Endothelial cell of umbilical vein (primary cell): ENCODE measurements around the gene CD46. TPM values are rescaled to one million over a fixed set of nuclear protein-coding genes. Genes with fewer than 3 reads are reported as not detected.
A peak's percentile ranks its signal among the peaks of the same experiment; 100 is the strongest.

Experiments
- BruUV-seq: library from RNA; stranded (reverse); fragments of 400-500 nt; replicated peaks from 2 replicates; lab custom pipeline; 2021; lab: Mats Ljungman, UMichigan
- CTCF ChIA-PET: fragments of 300-600, 350-600 bp; sonication (Branson Sonifier 250); formaldehyde crosslinking; loops from one replicate; lab custom pipeline; 2021; ENCODE audit warnings: antibody characterized with exemption, inconsistent platforms; lab: Charles Lee
- POLR2A ChIA-PET: fragments of 300-600, 350-600 bp; sonication (Branson Sonifier 250); formaldehyde crosslinking; loops from one replicate; lab custom pipeline; 2021; ENCODE audit warnings: antibody characterized with exemption, inconsistent platforms; lab: Charles Lee
- DNase-seq: peaks from one replicate; pipeline ENCODE4 v3.0.0-alpha.2; 2011; ENCODE audit warnings: low read depth, low spot score
- FAIRE-seq: peaks from 2 replicates; lab custom pipeline; 2011; peaks lifted over from hg19 to GRCh38; lab: Jason Lieb, UNC
- H2AFZ ChIP-seq: 2 replicates; pipeline ENCODE4 v1.6.0; 2012; ENCODE audit warnings: low read depth, low read length, control low read depth, inconsistent platforms
- H3K27ac ChIP-seq: 2 replicates; pipeline ENCODE4 v1.5.1; 2011; ENCODE audit warnings: low read depth, mild to moderate bottlenecking, control low read depth, low read length, moderate library complexity; ENCODE audit not compliant: insufficient read depth
- H3K27me3 ChIP-seq, 2 experiments: 2 replicates each; pipeline versions ENCODE4 v1.6.0 to v1.6.1; 2011; ENCODE audit warnings: low read length in 2 of 2, mixed read lengths in 1 of 2; ENCODE audit not compliant: control insufficient read depth in 2 of 2, insufficient read depth in 2 of 2
- H3K36me3 ChIP-seq, 2 experiments: 2 replicates in 1 of 2; 3 replicates in 1 of 2; pipeline ENCODE4 v1.5.1; 2011; ENCODE audit warnings: low read length in 2 of 2, mild to moderate bottlenecking in 1 of 2, moderate library complexity in 1 of 2; ENCODE audit not compliant: control insufficient read depth in 2 of 2, insufficient read depth in 2 of 2; ENCODE audit errors: extremely low read depth in 1 of 2
- H3K4me1 ChIP-seq: 3 replicates; pipeline ENCODE4 v1.5.1; 2011; ENCODE audit warnings: mild to moderate bottlenecking, low read length; ENCODE audit not compliant: control insufficient read depth, insufficient read depth; ENCODE audit errors: extremely low read depth
- H3K4me2 ChIP-seq: 2 replicates; pipeline ENCODE4 v1.6.1; 2011; ENCODE audit warnings: low read length, control low read depth, mixed read lengths; ENCODE audit not compliant: insufficient read depth
- H3K4me3 ChIP-seq, 3 experiments: fragments of 200-600 bp in 1 of 3; sonication (generic), shearing (Covaris generic) in 1 of 3; replicated peaks in 1 of 3; 2 replicates each; pipeline ENCODE4 v1.5.1; 2011 to 2016; ENCODE audit warnings: control low read depth in 3 of 3, low read length in 3 of 3, mild to moderate bottlenecking in 2 of 3, inconsistent platforms in 1 of 3, low read depth in 1 of 3, moderate library complexity in 1 of 3; ENCODE audit not compliant: insufficient read depth in 1 of 3
- H3K79me2 ChIP-seq: 2 replicates; pipeline ENCODE4 v1.6.0; 2012; ENCODE audit warnings: low read length, inconsistent platforms; ENCODE audit not compliant: control insufficient read depth, insufficient read depth
- H3K9ac ChIP-seq: replicated peaks from 2 replicates; pipeline ENCODE3; 2011; ENCODE audit warnings: low read length, control low read depth; ENCODE audit not compliant: insufficient read depth; ENCODE audit errors: extremely low read depth
- H3K9me1 ChIP-seq: replicated peaks from 3 replicates; pipeline ENCODE4 v1.6.0; 2011; ENCODE audit warnings: mild to moderate bottlenecking, low read length; ENCODE audit not compliant: control insufficient read depth, insufficient read depth; ENCODE audit errors: extremely low read depth
- H3K9me3 ChIP-seq: replicated peaks from 2 replicates; pipeline ENCODE4 v1.5.1; 2012; ENCODE audit warnings: low read length, inconsistent platforms; ENCODE audit not compliant: control insufficient read depth, insufficient read depth
- H4K20me1 ChIP-seq: replicated peaks from 2 replicates; pipeline ENCODE3; 2011; ENCODE audit warnings: mild to moderate bottlenecking, low read length; ENCODE audit not compliant: control insufficient read depth, insufficient read depth; ENCODE audit errors: extremely low read depth
- EZH2 ChIP-seq: IDR thresholded peaks from 2 replicates; pipeline ENCODE4 v1.6.1; 2012; ENCODE audit warnings: borderline replicate concordance, low read depth, mild to moderate bottlenecking, moderate library complexity, low read length, inconsistent platforms; ENCODE audit not compliant: severe bottlenecking
- FOS ChIP-seq: IDR thresholded peaks from 2 replicates; pipeline ENCODE4 v1.6.1; 2011; ENCODE audit warnings: mild to moderate bottlenecking, low read length, moderate library complexity, borderline replicate concordance; ENCODE audit not compliant: insufficient read depth
- GATA2 ChIP-seq: IDR thresholded peaks from 2 replicates; pipeline ENCODE4 v1.7.0; 2011; ENCODE audit warnings: low read depth, mild to moderate bottlenecking, moderate library complexity, mixed read lengths, low read length; ENCODE audit not compliant: insufficient read length, insufficient read depth
- JUN ChIP-seq: IDR thresholded peaks from 2 replicates; pipeline ENCODE4 v1.6.1; 2011; ENCODE audit warnings: borderline replicate concordance, low read depth; ENCODE audit not compliant: insufficient read length, insufficient read depth
- MAX ChIP-seq: IDR thresholded peaks from 2 replicates; pipeline ENCODE4 v1.6.1; 2011; ENCODE audit not compliant: insufficient read depth, insufficient read length
- MYC ChIP-seq: IDR thresholded peaks from one replicate; pipeline ENCODE4 v1.6.1; 2011; ENCODE audit warnings: mild to moderate bottlenecking, low read depth, low read length
- POLR2A ChIP-seq: IDR thresholded peaks from 2 replicates; pipeline ENCODE4 v1.6.1; 2012; ENCODE audit warnings: low read depth, mild to moderate bottlenecking, control low read depth, low read length
- POLR2AphosphoS5 ChIP-seq: IDR thresholded peaks from 2 replicates; pipeline ENCODE4 v1.6.1; 2012; ENCODE audit warnings: low read depth, mild to moderate bottlenecking, control low read depth, low read length, moderate library complexity; ENCODE audit not compliant: insufficient read depth
- dilution Hi-C: fragments of 300-500 bp; cut with MboI; formaldehyde crosslinking; loops from one replicate; pipeline ENCODE4 v1.15.0; 2019; ENCODE audit warnings: low sequenced_read_pairs; ENCODE audit not compliant: extremely low pct_ligation_motif_present
- intact Hi-C: fragments of 100-400 bp; cut with micrococcal nuclease; formaldehyde crosslinking; loops from one replicate; pipeline ENCODE4 v1.10.0; 2022
- polyA plus RNA-seq, 4 experiments: library from polyadenylated mRNA; depleted of rRNA in 3 of 4; stranded (reverse) in 3 of 4; unstranded in 1 of 4; fragments of >200 nt; gene quantifications; 2 replicates each; pipeline versions ENCODE4 v1.2.1 to v1.2.3, GENCODE V29; 2011 to 2012; ENCODE audit warnings: missing spikeins in 1 of 4
- total RNA-seq: library from RNA; stranded (reverse); gene quantifications from 2 replicates; pipeline ENCODE4 v1.2.3, GENCODE V29; 2021
- TF ChIP-seq, protein P1 (sequence below), 2 donors: IDR thresholded peaks; 1 replicate in 1 of 2; 2 replicates in 1 of 2; pipeline ENCODE4 v1.5.1; 2011; ENCODE audit warnings: low read length in 2 of 2, mild to moderate bottlenecking in 2 of 2, moderate library complexity in 2 of 2, control low read depth in 1 of 2, inconsistent platforms in 1 of 2, low read depth in 1 of 2; ENCODE audit not compliant: insufficient read depth in 1 of 2; ENCODE audit errors: extremely low read depth in 1 of 2

CD46 gene
- total and polyA plus RNA-seq, 2 donors (not counting 3 experiments of a cell fraction or from before 2014, with no cell fraction given) = 134 to 256 TPM

GRCh38 chr1:207822124-207822601 is 70.3 kb downstream of the CD46 start:
- no peak overlapping the region for H3K9ac ChIP-seq
- BruUV-seq = no TSS peak
- H3K4me1 ChIP-seq = peaks cover 46% of the 10 kb centered on the region
- no peak overlapping the region for H3K4me2 ChIP-seq
- no peaks in the 10 kb centered on the region for H4K20me1 ChIP-seq
- H3K9me3 ChIP-seq = no peaks in the 10 kb centered on the region
- H2AFZ ChIP-seq = no peak overlapping the region
- peaks cover 38% of the 10 kb centered on the region for H3K79me2 ChIP-seq
- H3K27ac ChIP-seq = no peak overlapping the region
- dilution Hi-C loops = no loop called here
- no peaks in the 10 kb centered on the region for H3K9me1 ChIP-seq
- ChIA-PET POLR2A (interaction anchor here (1.2 kb wide), 1 partner anchor 46 kb away, joined by 3 read pairs; no protein-coding TSS in a partner anchor), CTCF (interaction anchor here (1.6 to 21.9 kb wide), 6 partner anchors 10 to 173 kb away, joined by 5 to 634 read pairs (median 12); no protein-coding TSS in a partner anchor)
- intact Hi-C loops = no loop called here
- FAIRE-seq = no peak
- no peak for TF ChIP-seq MYC
- no peaks in the 10 kb centered on the region for H3K36me3 ChIP-seq
- H3K4me3 ChIP-seq = no peak overlapping the region
- no peaks in the 10 kb centered on the region for H3K27me3 ChIP-seq
- no peak for DNase-seq

DNA sequence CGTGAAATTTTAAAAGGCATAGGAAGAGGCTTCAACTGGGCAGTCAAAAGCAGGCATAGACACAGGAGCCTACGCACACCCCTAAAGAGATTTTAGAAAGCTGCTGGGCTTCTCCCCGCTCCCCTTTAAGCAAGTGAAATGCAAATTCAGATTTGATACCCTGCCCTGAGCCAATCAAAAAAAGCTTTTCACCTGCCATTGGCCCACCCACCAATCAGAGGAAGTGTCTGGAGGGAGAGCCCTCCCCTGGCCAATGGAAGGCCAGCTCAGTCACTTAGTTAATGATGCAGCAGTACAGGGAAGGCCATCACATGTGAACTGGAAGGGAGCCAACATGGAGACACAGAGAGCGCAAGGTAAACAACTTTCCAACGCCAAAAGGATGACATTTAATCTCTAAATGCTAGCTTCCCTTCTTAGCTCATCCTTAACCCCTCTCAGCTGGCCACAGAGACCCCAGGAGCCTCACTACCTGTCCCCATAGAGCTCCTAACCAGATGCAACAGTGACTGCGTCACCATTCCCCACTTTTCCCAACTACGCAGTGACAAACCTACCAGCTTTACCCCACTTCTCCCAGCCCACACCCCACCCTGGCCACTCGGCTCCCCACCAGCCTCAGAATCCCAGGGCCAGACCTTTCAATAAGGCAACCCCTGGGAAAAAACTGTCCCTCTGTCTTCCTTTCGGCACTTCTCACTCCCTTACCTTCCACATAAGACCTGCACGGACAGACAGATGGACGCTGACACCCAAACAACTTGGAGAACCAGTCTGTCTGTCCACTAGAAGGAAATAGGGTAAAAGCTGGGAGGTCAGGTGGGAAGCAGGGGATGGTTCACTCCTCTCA is 71.0 kb downstream of the CD46 start:
- no peak for TF ChIP-seq POLR2A
- no peak for TF ChIP-seq POLR2AphosphoS5
- no peak for TF ChIP-seq MAX
- no peak for TF ChIP-seq EZH2
- no peak for TF ChIP-seq FOS
- no peak for TF ChIP-seq MYC
- no peak for TF ChIP-seq GATA2
- TF ChIP-seq, protein P1, sequence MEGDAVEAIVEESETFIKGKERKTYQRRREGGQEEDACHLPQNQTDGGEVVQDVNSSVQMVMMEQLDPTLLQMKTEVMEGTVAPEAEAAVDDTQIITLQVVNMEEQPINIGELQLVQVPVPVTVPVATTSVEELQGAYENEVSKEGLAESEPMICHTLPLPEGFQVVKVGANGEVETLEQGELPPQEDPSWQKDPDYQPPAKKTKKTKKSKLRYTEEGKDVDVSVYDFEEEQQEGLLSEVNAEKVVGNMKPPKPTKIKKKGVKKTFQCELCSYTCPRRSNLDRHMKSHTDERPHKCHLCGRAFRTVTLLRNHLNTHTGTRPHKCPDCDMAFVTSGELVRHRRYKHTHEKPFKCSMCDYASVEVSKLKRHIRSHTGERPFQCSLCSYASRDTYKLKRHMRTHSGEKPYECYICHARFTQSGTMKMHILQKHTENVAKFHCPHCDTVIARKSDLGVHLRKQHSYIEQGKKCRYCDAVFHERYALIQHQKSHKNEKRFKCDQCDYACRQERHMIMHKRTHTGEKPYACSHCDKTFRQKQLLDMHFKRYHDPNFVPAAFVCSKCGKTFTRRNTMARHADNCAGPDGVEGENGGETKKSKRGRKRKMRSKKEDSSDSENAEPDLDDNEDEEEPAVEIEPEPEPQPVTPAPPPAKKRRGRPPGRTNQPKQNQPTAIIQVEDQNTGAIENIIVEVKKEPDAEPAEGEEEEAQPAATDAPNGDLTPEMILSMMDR (IDR thresholded peaks at IDR 0.05; ENCODE audit: extremely low read depth in 1 of 2, insufficient read depth in 1 of 2, low read depth in 1 of 2, low read length in 2 of 2) = no peak
- TF ChIP-seq JUN = no peak
- DNase-seq = peak; percentile 30

More for the DNA sequence above, 71.0 kb downstream of the CD46 start:
- dilution Hi-C loops = no loop called here
- H3K27ac ChIP-seq = no peak overlapping the region
- H3K9me3 ChIP-seq = no peaks in the 10 kb centered on the region
- intact Hi-C loops = no loop called here
- no peaks in the 10 kb centered on the region for H3K36me3 ChIP-seq
- no peaks in the 10 kb centered on the region for H4K20me1 ChIP-seq
- peak; percentile 57 for FAIRE-seq
- no peak overlapping the region for H3K9ac ChIP-seq
- H3K79me2 ChIP-seq = peaks cover 37% of the 10 kb centered on the region
- no peaks in the 10 kb centered on the region for H3K9me1 ChIP-seq
- H3K4me2 ChIP-seq = no peak overlapping the region
- no peak overlapping the region for H2AFZ ChIP-seq
- H3K4me3 ChIP-seq = no peak overlapping the region
- no peaks in the 10 kb centered on the region for H3K27me3 ChIP-seq
- H3K4me1 ChIP-seq = peaks cover 48% of the 10 kb centered on the region
- ChIA-PET POLR2A (interaction anchor here (1.2 kb wide), 1 partner anchor 46 kb away, joined by 3 read pairs; no protein-coding TSS in a partner anchor), CTCF (interaction anchor here (0.9 to 21.9 kb wide), 8 partner anchors 11 to 173 kb away, joined by 5 to 634 read pairs (median 9); no protein-coding TSS in a partner anchor)
- no TSS peak for BruUV-seq
